Erythroblast (primary cell): ENCODE measurements around the gene SARM1.

Source experiments
- GATA1 ChIP-seq: IDR thresholded peaks from 2 replicates; pipeline ENCODE4 v1.6.1; 2011; ENCODE audit warnings: low read depth, mild to moderate bottlenecking, control low read depth, low read length, moderate library complexity
- POLR2A ChIP-seq: IDR thresholded peaks from 2 replicates; pipeline ENCODE4 v1.6.1; 2011; ENCODE audit warnings: mild to moderate bottlenecking, low read length

DNA sequence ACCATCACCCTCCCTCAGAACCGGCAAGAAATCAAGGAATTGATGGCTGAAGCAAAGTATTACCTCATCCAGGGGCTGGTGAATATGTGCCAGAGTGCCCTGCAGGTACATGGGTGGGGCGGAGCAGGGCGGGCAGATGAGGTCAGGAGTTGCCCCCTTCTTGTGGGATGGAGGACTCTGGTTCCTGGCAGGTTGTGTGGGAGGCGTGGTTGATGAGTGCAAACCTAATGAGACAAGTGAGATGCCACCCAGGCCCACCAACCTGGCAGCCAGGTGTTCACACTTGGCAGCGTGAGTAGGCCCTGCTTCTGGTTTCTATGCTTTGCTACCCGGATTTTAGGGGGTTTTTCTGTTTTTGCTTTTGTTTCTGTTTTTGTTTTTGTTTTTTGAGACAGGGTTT is 31.1 kb upstream of the SARM1 start:
- TF ChIP-seq POLR2A = no peak
- TF ChIP-seq GATA1 = no peak
